ENCODE data around the gene SNAI3. TPM values are rescaled to one million over a fixed set of nuclear protein-coding genes. Genes with fewer than 3 reads are reported as not detected.

The SNAI3 gene
- total RNA-seq, 2 donors from 2014 or later = 1.0 to 1.6 TPM

GRCh38 chr16:88645455-88645854 lies 40.9 kb downstream of the SNAI3 start:
- H3K36me3 ChIP-seq = no peaks in the 10 kb centered on the region
- H3K4me1 ChIP-seq = peaks cover 0 to 14% of the 10 kb centered on the region in 2 donors
- DNase-seq (ENCODE audit: low spot score) = no peak
- TF ChIP-seq, protein P1, sequence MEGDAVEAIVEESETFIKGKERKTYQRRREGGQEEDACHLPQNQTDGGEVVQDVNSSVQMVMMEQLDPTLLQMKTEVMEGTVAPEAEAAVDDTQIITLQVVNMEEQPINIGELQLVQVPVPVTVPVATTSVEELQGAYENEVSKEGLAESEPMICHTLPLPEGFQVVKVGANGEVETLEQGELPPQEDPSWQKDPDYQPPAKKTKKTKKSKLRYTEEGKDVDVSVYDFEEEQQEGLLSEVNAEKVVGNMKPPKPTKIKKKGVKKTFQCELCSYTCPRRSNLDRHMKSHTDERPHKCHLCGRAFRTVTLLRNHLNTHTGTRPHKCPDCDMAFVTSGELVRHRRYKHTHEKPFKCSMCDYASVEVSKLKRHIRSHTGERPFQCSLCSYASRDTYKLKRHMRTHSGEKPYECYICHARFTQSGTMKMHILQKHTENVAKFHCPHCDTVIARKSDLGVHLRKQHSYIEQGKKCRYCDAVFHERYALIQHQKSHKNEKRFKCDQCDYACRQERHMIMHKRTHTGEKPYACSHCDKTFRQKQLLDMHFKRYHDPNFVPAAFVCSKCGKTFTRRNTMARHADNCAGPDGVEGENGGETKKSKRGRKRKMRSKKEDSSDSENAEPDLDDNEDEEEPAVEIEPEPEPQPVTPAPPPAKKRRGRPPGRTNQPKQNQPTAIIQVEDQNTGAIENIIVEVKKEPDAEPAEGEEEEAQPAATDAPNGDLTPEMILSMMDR (IDR thresholded peaks at IDR 0.05) = no peak
- no peak overlapping the region for H3K4me3 ChIP-seq
- H3K9me3 ChIP-seq = no peaks in the 10 kb centered on the region
- H3K27me3 ChIP-seq = no peaks in the 10 kb centered on the region
- no peak overlapping the region for H3K27ac ChIP-seq

- Histone ChIP-seq H3K4me3 (no peak overlapping the region), H3K9me3 (no peaks in the 10 kb centered on the region), H3K36me3 (no peaks in the 10 kb centered on the region), H3K27me3 (peaks cover 5 to 11% of the 10 kb centered on the region in 2 donors), H3K27ac (no peak overlapping the region), H3K4me1 (peaks cover 0 to 5% of the 10 kb centered on the region in 2 donors)
- TF ChIP-seq, protein P1 (IDR thresholded peaks at IDR 0.05) = no peak
- no peak for DNase-seq (ENCODE audit: low spot score)
These were observed 42.7 kb downstream of the SNAI3 start for GRCh38 chr16:88643644-88643932.

DNA sequence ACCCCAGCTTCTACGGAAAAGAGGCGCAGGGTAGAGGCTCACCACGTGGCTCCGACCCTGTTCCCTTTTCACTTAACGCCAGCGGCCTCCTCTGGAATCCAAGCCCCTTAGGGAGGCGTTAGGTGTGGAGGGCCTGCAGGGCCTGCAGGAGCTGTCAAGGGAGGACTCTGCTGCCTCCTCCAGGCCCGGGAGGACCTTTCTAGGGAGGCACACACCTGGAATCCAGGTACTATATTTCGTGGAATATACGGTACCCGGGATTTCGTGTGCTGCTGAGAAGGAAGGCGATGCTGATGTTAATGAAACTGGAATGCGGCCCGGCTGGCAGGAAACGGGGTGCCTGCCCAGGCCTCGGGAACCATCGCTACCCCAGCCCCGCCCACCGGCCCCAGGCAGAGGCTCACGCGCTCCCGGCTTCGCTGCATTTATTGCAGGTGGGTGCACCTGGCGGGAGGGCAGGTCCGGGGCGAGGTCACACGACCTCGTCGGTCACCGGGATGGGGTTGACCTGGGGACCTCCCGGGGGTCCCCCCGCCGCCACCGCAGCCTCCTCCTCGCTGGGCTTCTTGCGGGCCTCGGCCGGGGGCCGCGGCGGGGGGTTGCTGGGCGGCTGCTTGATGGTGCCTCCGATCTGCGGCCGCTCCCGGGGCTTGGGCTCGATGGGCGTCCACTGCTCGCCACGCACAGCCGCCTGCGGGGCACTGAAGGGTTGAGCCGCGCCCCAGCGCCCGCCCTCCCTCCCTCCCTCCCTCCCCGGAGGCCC lies 43.2 kb downstream of the SNAI3 start:
- TF ChIP-seq, protein P1 (IDR thresholded peaks at IDR 0.05) = no peak
- no peaks in the 10 kb centered on the region for H3K36me3 ChIP-seq
- no peak for DNase-seq (ENCODE audit: low spot score)

DNA sequence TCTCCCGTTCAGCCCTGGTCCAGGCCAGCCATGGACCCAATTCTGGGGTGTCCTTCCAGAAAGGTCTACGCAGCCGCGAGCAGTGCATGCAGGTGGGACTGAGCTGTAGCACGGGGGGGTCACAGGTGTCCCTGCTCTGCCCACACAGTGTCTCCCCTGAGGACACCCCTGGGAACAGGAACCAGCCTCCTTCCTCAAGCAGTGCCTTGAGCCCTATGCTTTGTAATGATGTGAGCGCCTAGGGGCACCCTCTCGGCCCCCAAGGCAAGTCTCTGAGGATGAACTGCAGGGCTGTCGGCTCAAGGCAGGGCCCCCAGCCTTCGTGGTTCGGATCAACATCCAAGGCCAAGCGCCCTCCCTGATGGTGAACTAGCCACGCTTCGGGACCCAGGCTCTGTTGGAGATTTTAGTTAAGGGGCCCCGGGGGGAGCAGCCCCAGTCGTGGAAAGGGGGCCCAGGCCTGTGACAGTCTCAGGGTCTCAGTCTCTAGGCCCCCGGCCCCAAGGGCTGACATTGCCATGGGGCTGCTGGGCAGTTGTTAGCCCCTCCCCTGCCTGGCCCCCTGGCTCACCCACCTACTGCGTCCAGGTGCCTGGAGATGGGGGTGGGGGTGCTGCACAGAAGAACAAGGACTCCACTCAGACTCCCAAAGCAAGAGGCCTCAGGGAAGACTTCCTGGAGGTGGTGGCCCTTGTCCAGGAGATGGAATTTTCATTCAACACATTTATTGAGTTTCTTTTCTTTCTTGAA lies 45.6 kb downstream of the SNAI3 start:
- no peak for DNase-seq (ENCODE audit: low spot score)
- H3K27ac ChIP-seq = no peak overlapping the region
- peaks cover 0 to 5% of the 10 kb centered on the region in 2 donors for H3K4me1 ChIP-seq
- no peaks in the 10 kb centered on the region for H3K36me3 ChIP-seq
- TF ChIP-seq, protein P1 (IDR thresholded peaks at IDR 0.05) = no peak
- no peak overlapping the region for H3K4me3 ChIP-seq
- no peaks in the 10 kb centered on the region for H3K9me3 ChIP-seq
- H3K27me3 ChIP-seq = peaks cover 5 to 15% of the 10 kb centered on the region in 2 donors

More for the DNA sequence above, 43.2 kb downstream of the SNAI3 start:
- Histone ChIP-seq H3K27me3 (peaks cover 5 to 15% of the 10 kb centered on the region in 2 donors), H3K9me3 (no peaks in the 10 kb centered on the region), H3K4me3 (no peak overlapping the region), H3K27ac (no peak overlapping the region), H3K4me1 (peaks cover 0 to 5% of the 10 kb centered on the region in 2 donors)

DNA sequence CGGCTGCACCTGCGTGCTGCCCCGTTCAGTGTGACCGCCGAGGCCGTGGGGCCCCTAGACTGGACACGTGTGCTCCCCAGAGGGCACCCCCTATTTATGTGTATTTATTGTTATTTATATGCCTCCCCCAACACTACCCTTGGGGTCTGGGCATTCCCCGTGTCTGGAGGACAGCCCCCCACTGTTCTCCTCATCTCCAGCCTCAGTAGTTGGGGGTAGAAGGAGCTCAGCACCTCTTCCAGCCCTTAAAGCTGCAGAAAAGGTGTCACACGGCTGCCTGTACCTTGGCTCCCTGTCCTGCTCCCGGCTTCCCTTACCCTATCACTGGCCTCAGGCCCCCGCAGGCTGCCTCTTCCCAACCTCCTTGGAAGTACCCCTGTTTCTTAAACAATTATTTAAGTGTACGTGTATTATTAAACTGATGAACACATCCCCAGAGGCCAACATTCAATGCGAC lies 46.2 kb downstream of the SNAI3 start:
- peaks cover 0 to 7% of the 10 kb centered on the region in 2 donors for H3K4me1 ChIP-seq
- no peak for DNase-seq (ENCODE audit: low spot score)
- H3K9me3 ChIP-seq = no peaks in the 10 kb centered on the region
- TF ChIP-seq, protein P1 (IDR thresholded peaks at IDR 0.05) = no peak
- H3K27ac ChIP-seq = no peak overlapping the region
- H3K36me3 ChIP-seq = no peaks in the 10 kb centered on the region
- H3K4me3 ChIP-seq = no peak overlapping the region
- peaks cover 5 to 15% of the 10 kb centered on the region in 2 donors for H3K27me3 ChIP-seq
